HepG2 (cell line): ENCODE data around the gene CFAP43. TPM values are rescaled to one million over a fixed set of nuclear protein-coding genes. Genes with fewer than 3 reads are reported as not detected.

Experiments used
- ATAC-seq: fragments of 200-7000 bp; cut with Tn5 transposase; 3 replicates; pipeline ENCODE4 v1.9.1; 2020; ENCODE audit warnings: mild to moderate bottlenecking, moderate library complexity
- BruUV-seq: library from RNA; stranded (reverse); fragments of 400-500 nt; replicated peaks from 2 replicates; lab custom pipeline; 2021; lab: Mats Ljungman, UMichigan
- CTCF ChIA-PET: fragments of 300-600 bp; formaldehyde crosslinking; extraction: SDS; loops from one replicate; lab custom pipeline; 2021; ENCODE audit warnings: low total read pairs, inconsistent platforms, low intra/inter-chr PET ratio; lab: Yijun Ruan, JAX
- POLR2A ChIA-PET: fragments of 350-600 bp; sonication (Branson Sonifier 250); formaldehyde crosslinking; loops from one replicate; lab custom pipeline; 2020; ENCODE audit warnings: antibody characterized with exemption, inconsistent platforms; lab: Yijun Ruan, JAX
- DNase-seq: peaks from one replicate; pipeline ENCODE4 v3.0.0-alpha.2; 2015; ENCODE audit warnings: low spot score
- FAIRE-seq: peaks from 3 replicates; lab custom pipeline; 2011; peaks lifted over from hg19 to GRCh38; lab: Jason Lieb, UNC
- H2AFZ ChIP-seq: one replicate; pipeline ENCODE4 v1.6.1; 2011; ENCODE audit warnings: low read length, inconsistent platforms
- H3K27ac ChIP-seq: fragments of 300-600 bp; 3 replicates; pipeline ENCODE4 v1.8.0; 2011; ENCODE audit warnings: mixed run types, mild to moderate bottlenecking, mixed read lengths, low read length, inconsistent platforms; ENCODE audit not compliant: insufficient read depth; ENCODE audit errors: extremely low read length
- H3K27me3 ChIP-seq, 2 experiments: fragments of 200-600 bp in 1 of 2; 2 replicates in 1 of 2; 3 replicates in 1 of 2; pipeline versions ENCODE4 v1.6.0 to v1.8.0; 2011; ENCODE audit warnings: low read length in 2 of 2, mild to moderate bottlenecking in 2 of 2, moderate library complexity in 2 of 2, inconsistent platforms in 1 of 2; ENCODE audit not compliant: insufficient read depth in 2 of 2, control insufficient read depth in 1 of 2
- H3K36me3 ChIP-seq, 2 experiments: fragments of 200-600 bp in 1 of 2; replicated peaks in 1 of 2; 2 replicates in 1 of 2; 3 replicates in 1 of 2; pipeline versions ENCODE4 v1.5.1 to v1.8.0; 2011; ENCODE audit warnings: low read length in 2 of 2, inconsistent platforms in 1 of 2; ENCODE audit not compliant: insufficient read depth in 2 of 2, control insufficient read depth in 1 of 2
- H3K4me1 ChIP-seq: 2 replicates; pipeline ENCODE4 v1.5.1; 2012; ENCODE audit warnings: low read length, inconsistent platforms; ENCODE audit not compliant: insufficient read depth
- H3K4me2 ChIP-seq: 2 replicates; pipeline ENCODE4 v1.6.0; 2011; ENCODE audit warnings: low read depth, low read length, inconsistent platforms
- H3K4me3 ChIP-seq, 3 experiments: fragments of 200-600 bp in 1 of 3; sonication (generic), shearing (Covaris generic) in 1 of 3; replicated peaks in 1 of 3; 2 replicates each; pipeline ENCODE4 v1.5.1; 2011 to 2016; ENCODE audit warnings: low read length in 3 of 3, inconsistent platforms in 2 of 3, low read depth in 2 of 3, mild to moderate bottlenecking in 2 of 3, control low read depth in 1 of 3, mixed read lengths in 1 of 3; ENCODE audit not compliant: insufficient read depth in 1 of 3
- H3K79me2 ChIP-seq: one replicate; pipeline ENCODE4 v1.6.1; 2011; ENCODE audit warnings: low read length, inconsistent platforms; ENCODE audit not compliant: insufficient read depth
- H3K9ac ChIP-seq: 2 replicates; pipeline ENCODE4 v1.6.0; 2011; ENCODE audit warnings: mild to moderate bottlenecking, low read depth, low read length, inconsistent platforms; ENCODE audit not compliant: insufficient read depth
- H3K9me3 ChIP-seq: 2 replicates; pipeline ENCODE4 v1.5.1; 2012; ENCODE audit warnings: mild to moderate bottlenecking, low read length
- H4K20me1 ChIP-seq: 2 replicates; pipeline ENCODE4 v1.6.0; 2011; ENCODE audit warnings: inconsistent platforms, mild to moderate bottlenecking, low read length, moderate library complexity; ENCODE audit not compliant: insufficient read depth
- NBN ChIP-seq: fragments of 450-650 bp; conservative IDR thresholded peaks from 2 replicates; pipeline ENCODE4 v1.6.1; 2017
- NONO ChIP-seq, 2 experiments: fragments of 450-650 bp in 1 of 2; sonication (generic) in 1 of 2; formaldehyde crosslinking in 1 of 2; IDR thresholded peaks in 1 of 2; conservative IDR thresholded peaks in 1 of 2; 2 replicates each; pipeline versions ENCODE4 v1.6.1 to v1.8.0; 2017 to 2022; ENCODE audit warnings: mild to moderate bottlenecking in 1 of 2, missing genetic modification reagents in 1 of 2, moderate library complexity in 1 of 2
- SMYD3 ChIP-seq: sonication (generic); formaldehyde crosslinking; IDR thresholded peaks from 2 replicates; pipeline ENCODE4 v1.8.1; 2023; ENCODE audit warnings: mild to moderate bottlenecking, missing genetic modification reagents
- SP2 ChIP-seq: sonication (generic); formaldehyde crosslinking; IDR thresholded peaks from 2 replicates; pipeline ENCODE4 v1.5.1; 2020; ENCODE audit warnings: mild to moderate bottlenecking, missing genetic modification reagents
- TBX2 ChIP-seq: sonication (generic); formaldehyde crosslinking; IDR thresholded peaks from 2 replicates; pipeline ENCODE4 v1.5.0; 2020; ENCODE audit warnings: missing genetic modification reagents, mild to moderate bottlenecking, borderline replicate concordance
- ZKSCAN5 ChIP-seq: sonication (generic); formaldehyde crosslinking; IDR thresholded peaks from 2 replicates; pipeline ENCODE4 v1.5.1; 2020; ENCODE audit warnings: mild to moderate bottlenecking, missing genetic modification reagents
- ZNF264 ChIP-seq: sonication (generic); formaldehyde crosslinking; IDR thresholded peaks from 2 replicates; pipeline ENCODE4 v1.4.0; 2020; ENCODE audit warnings: missing genetic modification reagents
- ZNF749 ChIP-seq: sonication (generic); formaldehyde crosslinking; IDR thresholded peaks from 2 replicates; pipeline ENCODE4 v1.8.0; 2022; ENCODE audit warnings: mild to moderate bottlenecking, missing genetic modification reagents, moderate library complexity, borderline replicate concordance
- ZNF773 ChIP-seq: sonication (generic); formaldehyde crosslinking; IDR thresholded peaks from 2 replicates; pipeline ENCODE4 v1.4.0; 2020; ENCODE audit warnings: missing genetic modification reagents, borderline replicate concordance
- ZSCAN22 ChIP-seq: sonication (generic); formaldehyde crosslinking; IDR thresholded peaks from 2 replicates; pipeline ENCODE4 v1.4.0; 2020; ENCODE audit warnings: mild to moderate bottlenecking, missing genetic modification reagents
- ZSCAN31 ChIP-seq: sonication (generic); formaldehyde crosslinking; IDR thresholded peaks from 2 replicates; pipeline ENCODE4 v1.5.0; 2020; ENCODE audit warnings: low read depth, mild to moderate bottlenecking, missing genetic modification reagents
- WGBS: methylation state at CpG from one replicate; pipeline ENCODE4 v1.1.6; 2017; ENCODE audit warnings: low lambda C conversion rate; 5-methylcytosine and 5-hydroxymethylcytosine counted together
- in situ Hi-C: cut with HindIII; loops from 2 replicates; pipeline ENCODE4 v1.10.0; 2017; ENCODE audit warnings: low pct_unique_long_range_greater_than_20kb; ENCODE audit not compliant: extremely low pct_ligation_motif_present
- intact Hi-C: fragments of 100-400 bp; cut with micrococcal nuclease; formaldehyde crosslinking; loops from one replicate; pipeline ENCODE4 v1.10.0; 2022; ENCODE audit not compliant: unreplicated experiment
- polyA plus RNA-seq, 8 experiments: library from polyadenylated mRNA; depleted of rRNA in 3 of 8; stranded (reverse) in 7 of 8; unstranded in 1 of 8; fragments of >200 nt; fragmentation: Illumina TruSeq in 4 of 8; extraction: Trizol in 4 of 8; gene quantifications; 2 replicates each; pipeline versions ENCODE4 v1.2.1 to v1.2.3, GENCODE V29; 2011 to 2016; ENCODE audit warnings: low read depth in 4 of 8, missing spikeins in 1 of 8, mixed read lengths in 1 of 8; ENCODE audit not compliant: insufficient read depth in 1 of 8
- total RNA-seq, 5 experiments: library from RNA; depleted of rRNA; stranded (reverse); fragments of >200 nt; fragmentation: Illumina TruSeq; extraction: Trizol; gene quantifications; 2 replicates each; pipeline ENCODE4 v1.2.3, GENCODE V29; 2016; ENCODE audit warnings: low read depth in 1 of 5
- TF ChIP-seq, protein P1 (sequence below), 2 experiments: sonication (generic) in 1 of 2; formaldehyde crosslinking in 1 of 2; IDR thresholded peaks; 2 replicates each; pipeline versions ENCODE4 v1.4.0 to v1.6.1; 2016 to 2020; ENCODE audit warnings: borderline replicate concordance in 1 of 2, low read depth in 1 of 2, mild to moderate bottlenecking in 1 of 2, missing genetic modification reagents in 1 of 2
- TF ChIP-seq, protein P2 (sequence below): sonication (generic); formaldehyde crosslinking; IDR thresholded peaks from 2 replicates; pipeline ENCODE4 v1.4.0; 2020; ENCODE audit warnings: missing genetic modification reagents, borderline replicate concordance

The CFAP43 gene
- total and polyA plus RNA-seq, 2 of the 13 experiments (the other 11 are each of a cell fraction or from before 2014, with no cell fraction given): 0.24 to 0.38 TPM

DNA sequence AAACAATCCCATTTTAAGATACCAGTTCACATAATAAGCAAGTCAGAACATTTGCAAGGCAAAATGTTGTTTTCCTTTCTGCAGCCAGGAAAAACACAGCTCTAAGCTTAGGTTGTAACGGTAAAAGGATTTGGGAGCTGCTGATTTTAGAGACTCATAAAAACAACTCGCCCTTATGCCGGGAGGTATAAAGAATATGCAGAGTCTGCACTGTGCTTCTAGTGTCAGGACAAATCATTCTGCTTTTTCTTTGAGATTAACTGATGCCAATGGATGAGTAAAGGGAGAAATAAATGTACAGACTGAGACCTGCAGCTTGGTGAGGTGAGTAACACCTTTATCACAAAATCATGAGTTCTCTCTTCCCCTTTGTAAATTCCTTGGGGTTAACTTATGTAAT is 112.2 kb downstream of the CFAP43 start (continued):
- TF ChIP-seq, protein P1, sequence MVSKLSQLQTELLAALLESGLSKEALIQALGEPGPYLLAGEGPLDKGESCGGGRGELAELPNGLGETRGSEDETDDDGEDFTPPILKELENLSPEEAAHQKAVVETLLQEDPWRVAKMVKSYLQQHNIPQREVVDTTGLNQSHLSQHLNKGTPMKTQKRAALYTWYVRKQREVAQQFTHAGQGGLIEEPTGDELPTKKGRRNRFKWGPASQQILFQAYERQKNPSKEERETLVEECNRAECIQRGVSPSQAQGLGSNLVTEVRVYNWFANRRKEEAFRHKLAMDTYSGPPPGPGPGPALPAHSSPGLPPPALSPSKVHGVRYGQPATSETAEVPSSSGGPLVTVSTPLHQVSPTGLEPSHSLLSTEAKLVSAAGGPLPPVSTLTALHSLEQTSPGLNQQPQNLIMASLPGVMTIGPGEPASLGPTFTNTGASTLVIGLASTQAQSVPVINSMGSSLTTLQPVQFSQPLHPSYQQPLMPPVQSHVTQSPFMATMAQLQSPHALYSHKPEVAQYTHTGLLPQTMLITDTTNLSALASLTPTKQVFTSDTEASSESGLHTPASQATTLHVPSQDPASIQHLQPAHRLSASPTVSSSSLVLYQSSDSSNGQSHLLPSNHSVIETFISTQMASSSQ (IDR thresholded peaks at IDR 0.05; ENCODE audit: low read depth): no peak
- TF ChIP-seq, protein P1 (CRISPR knock-in tag; IDR thresholded peaks at IDR 0.05; ENCODE audit: borderline replicate concordance): no peak
- TF ChIP-seq ZNF773: no peak
- TF ChIP-seq SMYD3 (CRISPR knock-in tag): no peak
- TF ChIP-seq SP2 (CRISPR knock-in tag): no peak
- no peak for TF ChIP-seq NONO (IDR thresholded peaks at IDR 0.05)
- TF ChIP-seq NONO (CRISPR knock-in tag; conservative IDR thresholded peaks at IDR 0.05): no peak

DNA sequence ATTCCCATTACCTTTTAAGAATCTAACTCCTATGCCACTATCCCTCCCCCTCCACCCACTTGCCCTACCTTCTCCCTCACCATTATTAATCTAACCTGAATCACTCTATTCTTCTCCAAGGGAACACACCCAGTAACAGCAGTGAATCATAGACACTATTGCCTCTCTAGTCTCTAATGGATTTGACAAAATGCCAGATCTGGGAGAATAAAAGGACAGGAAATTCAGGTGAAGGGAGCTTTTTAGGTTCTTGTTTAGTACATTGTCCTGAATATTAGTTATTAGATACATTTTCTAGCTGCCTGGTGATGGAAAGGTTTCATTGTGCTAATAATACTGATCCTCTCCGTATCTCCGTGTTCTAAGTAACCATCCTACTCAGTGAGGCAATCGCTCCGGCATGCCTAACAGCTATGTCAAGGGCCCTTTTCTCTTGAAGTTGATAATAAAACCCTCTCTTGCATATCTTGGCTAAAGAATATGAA is 114.3 kb downstream of the CFAP43 start:
- no peaks in the 10 kb centered on the region for H3K79me2 ChIP-seq
- no TSS peak for BruUV-seq
- no peak for ATAC-seq
- H3K9ac ChIP-seq: no peak overlapping the region
- TF ChIP-seq ZKSCAN5 (CRISPR knock-in tag) (no peak), TBX2 (no peak), ZSCAN31 (CRISPR knock-in tag) (no peak), NBN (no peak), ZNF264 (CRISPR knock-in tag) (no peak), ZNF749 (CRISPR knock-in tag) (no peak), ZSCAN22 (CRISPR knock-in tag) (no peak)
- TF ChIP-seq, protein P2, sequence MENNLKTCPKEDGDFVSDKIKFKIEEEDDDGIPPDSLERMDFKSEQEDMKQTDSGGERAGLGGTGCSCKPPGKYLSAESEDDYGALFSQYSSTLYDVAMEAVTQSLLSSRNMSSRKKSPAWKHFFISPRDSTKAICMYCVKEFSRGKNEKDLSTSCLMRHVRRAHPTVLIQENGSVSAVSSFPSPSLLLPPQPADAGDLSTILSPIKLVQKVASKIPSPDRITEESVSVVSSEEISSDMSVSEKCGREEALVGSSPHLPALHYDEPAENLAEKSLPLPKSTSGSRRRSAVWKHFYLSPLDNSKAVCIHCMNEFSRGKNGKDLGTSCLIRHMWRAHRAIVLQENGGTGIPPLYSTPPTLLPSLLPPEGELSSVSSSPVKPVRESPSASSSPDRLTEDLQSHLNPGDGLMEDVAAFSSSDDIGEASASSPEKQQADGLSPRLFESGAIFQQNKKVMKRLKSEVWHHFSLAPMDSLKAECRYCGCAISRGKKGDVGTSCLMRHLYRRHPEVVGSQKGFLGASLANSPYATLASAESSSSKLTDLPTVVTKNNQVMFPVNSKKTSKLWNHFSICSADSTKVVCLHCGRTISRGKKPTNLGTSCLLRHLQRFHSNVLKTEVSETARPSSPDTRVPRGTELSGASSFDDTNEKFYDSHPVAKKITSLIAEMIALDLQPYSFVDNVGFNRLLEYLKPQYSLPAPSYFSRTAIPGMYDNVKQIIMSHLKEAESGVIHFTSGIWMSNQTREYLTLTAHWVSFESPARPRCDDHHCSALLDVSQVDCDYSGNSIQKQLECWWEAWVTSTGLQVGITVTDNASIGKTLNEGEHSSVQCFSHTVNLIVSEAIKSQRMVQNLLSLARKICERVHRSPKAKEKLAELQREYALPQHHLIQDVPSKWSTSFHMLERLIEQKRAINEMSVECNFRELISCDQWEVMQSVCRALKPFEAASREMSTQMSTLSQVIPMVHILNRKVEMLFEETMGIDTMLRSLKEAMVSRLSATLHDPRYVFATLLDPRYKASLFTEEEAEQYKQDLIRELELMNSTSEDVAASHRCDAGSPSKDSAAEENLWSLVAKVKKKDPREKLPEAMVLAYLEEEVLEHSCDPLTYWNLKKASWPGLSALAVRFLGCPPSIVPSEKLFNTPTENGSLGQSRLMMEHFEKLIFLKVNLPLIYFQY (CRISPR knock-in tag): no peak
- DNase-seq: no peak
- H3K36me3 ChIP-seq: no peaks in the 10 kb centered on the region
- CTCF ChIA-PET: no interaction called here
- H3K4me2 ChIP-seq: no peak overlapping the region
- H4K20me1 ChIP-seq: no peaks in the 10 kb centered on the region
- intact Hi-C loops: no loop called here
- no peak overlapping the region for H3K27ac ChIP-seq
- no peaks in the 10 kb centered on the region for H3K9me3 ChIP-seq
- no peak for FAIRE-seq
- POLR2A ChIA-PET: no interaction called here
- WGBS: 60% methylated on average over 4 of the region's 4 CpGs
- peaks cover 0 to 2% of the 10 kb centered on the region in 2 experiments; a peak in 1 of 5 replicates for H3K27me3 ChIP-seq
- in situ Hi-C loops: no loop called here
- peaks cover 14% of the 10 kb centered on the region for H3K4me1 ChIP-seq
- H3K4me3 ChIP-seq: no peak overlapping the region
- no peak overlapping the region for H2AFZ ChIP-seq
